Measurements from ENCODE around the gene CECR2.

GRCh38 chr22:17370766-17371432 lies 1.6 kb downstream of the CECR2 start:
- TF ChIP-seq FOXM1 (IDR thresholded peaks at IDR 0.05; ENCODE audit: borderline replicate concordance, low read depth) (no peak), MAX (IDR thresholded peaks at IDR 0.05) (no peak), EGR1 (IDR thresholded peaks at IDR 0.05) (no peak), CEBPB (IDR thresholded peaks at IDR 0.05) (no peak), EP300 (IDR thresholded peaks at IDR 0.05; ENCODE audit: borderline replicate concordance) (no peak), TAF1 (IDR thresholded peaks at IDR 0.05; ENCODE audit: low read depth) (no peak), REST (IDR thresholded peaks at IDR 0.05; ENCODE audit: low read depth) (no peak), USF1 (IDR thresholded peaks at IDR 0.05) (no peak), RAD21 (IDR thresholded peaks at IDR 0.05; ENCODE audit: low read depth) (no peak), YY1 (IDR thresholded peaks at IDR 0.05; ENCODE audit: low read depth) (no peak), TCF12 (IDR thresholded peaks at IDR 0.05; ENCODE audit: low read depth) (no peak), NFIC (IDR thresholded peaks at IDR 0.05) (no peak)
